ENCODE measurements around the gene SHOX.
"Not testable (repeated sequence)": the region's sequence is repeated elsewhere in the genome, so short reads cannot be mapped to it uniquely, and the experiment has no call there.

SHOX gene

GRCh38 chrX:622802-623201 lies 7.8 kb upstream of the SHOX start:
- not testable (repeated sequence) for DNase-seq

- no peak for DNase-seq
These were observed 7.4 kb upstream of the SHOX start for GRCh38 chrX:623268-623598.

GRCh38 chrX:623599-624315 lies 6.8 kb upstream of the SHOX start:
- no peak for DNase-seq

- DNase-seq = no peak
These were observed 5.4 kb upstream of the SHOX start for GRCh38 chrX:625137-625691.

DNA sequence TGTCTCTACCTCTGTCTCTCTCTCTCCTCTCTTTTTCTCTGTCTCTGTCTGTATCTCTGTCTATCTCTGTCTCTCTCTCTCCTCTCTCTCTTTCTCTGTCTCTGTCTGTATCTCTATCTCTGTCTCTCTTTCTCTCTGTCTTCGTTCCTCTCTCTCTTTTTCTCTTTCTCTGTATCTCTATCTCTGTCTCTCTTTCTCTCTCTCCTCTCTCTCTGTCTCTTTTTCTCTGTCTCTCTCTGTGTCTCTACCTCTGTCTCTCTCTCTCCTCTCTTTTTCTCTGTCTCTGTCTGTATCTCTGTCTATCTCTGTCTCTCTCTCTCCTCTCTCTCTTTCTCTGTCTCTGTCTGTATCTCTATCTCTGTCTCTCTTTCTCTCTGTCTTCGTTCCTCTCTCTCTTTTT lies 4.5 kb upstream of the SHOX start:
- not testable (repeated sequence) for DNase-seq

GRCh38 chrX:626745-627509 lies 3.7 kb upstream of the SHOX start:
- DNase-seq = no peak

DNA sequence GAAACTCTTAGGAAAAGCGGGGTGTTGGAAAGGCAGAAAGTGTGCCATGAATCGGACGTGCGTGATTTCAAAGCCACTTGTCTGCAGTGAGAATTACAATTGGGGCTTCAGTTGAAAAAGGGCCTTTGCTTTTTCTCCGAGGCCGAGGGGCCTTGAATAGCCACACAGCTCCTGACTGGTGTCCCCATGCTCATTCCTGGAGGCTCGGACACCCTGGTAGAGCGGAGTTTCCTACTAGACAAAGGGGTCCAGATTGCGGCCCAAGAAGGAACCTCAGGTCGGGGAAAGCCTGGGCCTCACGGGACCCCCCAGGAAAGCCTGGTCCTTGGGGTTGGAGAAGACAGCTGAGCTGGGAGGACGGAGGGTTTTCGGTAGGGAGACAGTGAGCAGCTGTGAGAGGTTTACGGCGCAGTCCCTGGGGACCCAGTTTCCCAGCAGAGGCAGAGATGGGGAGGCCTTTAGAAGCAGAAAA lies 3.0 kb upstream of the SHOX start:
- DNase-seq = no peak

DNA sequence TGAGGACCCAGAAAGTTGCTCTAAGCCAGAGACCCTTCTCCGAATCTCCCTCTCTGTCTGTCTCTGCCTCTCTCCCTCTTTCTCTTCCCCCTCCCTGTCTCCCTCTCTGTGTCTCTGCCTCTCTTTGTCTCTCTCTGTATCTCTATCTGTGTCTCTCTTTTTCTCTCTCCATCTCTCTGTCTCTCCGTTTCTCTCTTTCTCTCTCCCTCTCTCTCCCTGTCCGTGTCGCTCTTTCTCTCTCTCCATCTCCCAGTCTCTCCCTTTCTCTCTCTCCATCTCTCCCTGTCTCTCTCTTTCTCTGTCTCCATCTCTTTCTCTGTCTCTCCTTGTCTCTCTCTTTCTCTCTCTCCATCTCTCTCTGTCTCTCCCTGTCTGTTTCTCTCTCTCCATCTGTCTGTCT lies 2.6 kb upstream of the SHOX start:
- no peak for DNase-seq

GRCh38 chrX:629230-630006 lies 1.2 kb upstream of the SHOX start:
- no peak for DNase-seq

GRCh38 chrX:630007-630611 lies 482 bp upstream of the SHOX start:
- DNase-seq = no peak

- DNase-seq = no peak
These were observed 1.3 kb downstream of the SHOX start for GRCh38 chrX:631802-632365.

- DNase-seq = no peak
These were observed 1.9 kb downstream of the SHOX start for GRCh38 chrX:632366-633042.

- DNase-seq = no peak
These were observed 2.7 kb downstream of the SHOX start for GRCh38 chrX:633043-633984.

DNA sequence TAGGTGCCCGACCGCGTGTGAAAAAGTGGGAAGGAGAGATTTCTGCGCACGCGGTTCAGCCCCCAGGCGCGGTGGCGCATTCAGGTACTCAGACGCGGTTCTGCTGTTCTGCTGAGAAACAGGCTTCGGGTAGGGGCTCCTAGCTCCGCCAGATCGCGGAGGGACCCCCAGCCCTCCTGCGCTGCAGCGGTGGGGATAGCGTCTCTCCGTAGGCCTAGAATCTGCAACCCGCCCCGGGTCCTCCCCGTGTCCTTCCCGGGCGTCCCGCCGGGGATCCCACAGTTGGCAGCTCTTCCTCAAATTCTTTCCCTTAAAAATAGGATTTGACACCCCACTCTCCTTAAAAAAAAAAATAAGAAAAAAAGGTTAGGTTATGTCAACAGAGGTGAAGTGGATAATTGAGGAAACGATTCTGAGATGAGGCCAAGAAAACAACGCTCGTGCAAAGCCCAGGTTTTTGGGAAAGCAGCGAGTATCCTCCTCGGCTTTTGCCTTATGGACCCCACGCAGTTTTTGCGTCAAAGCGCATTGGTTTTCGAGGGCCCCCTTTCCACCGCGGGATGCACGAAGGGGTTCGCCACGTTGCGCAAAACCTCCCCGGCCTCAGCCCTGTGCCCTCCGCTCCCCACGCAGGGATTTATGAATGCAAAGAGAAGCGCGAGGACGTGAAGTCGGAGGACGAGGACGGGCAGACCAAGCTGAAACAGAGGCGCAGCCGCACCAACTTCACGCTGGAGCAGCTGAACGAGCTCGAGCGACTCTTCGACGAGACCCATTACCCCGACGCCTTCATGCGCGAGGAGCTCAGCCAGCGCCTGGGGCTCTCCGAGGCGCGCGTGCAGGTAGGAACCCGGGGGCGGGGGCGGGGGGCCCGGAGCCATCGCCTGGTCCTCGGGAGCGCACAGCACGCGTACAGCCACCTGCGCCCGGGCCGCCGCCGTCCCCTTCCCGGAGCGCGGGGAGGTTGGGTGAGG lies 3.7 kb downstream of the SHOX start:
- DNase-seq = no peak

GRCh38 chrX:635428-636090 lies 5.0 kb downstream of the SHOX start:
- no peak for DNase-seq

DNA sequence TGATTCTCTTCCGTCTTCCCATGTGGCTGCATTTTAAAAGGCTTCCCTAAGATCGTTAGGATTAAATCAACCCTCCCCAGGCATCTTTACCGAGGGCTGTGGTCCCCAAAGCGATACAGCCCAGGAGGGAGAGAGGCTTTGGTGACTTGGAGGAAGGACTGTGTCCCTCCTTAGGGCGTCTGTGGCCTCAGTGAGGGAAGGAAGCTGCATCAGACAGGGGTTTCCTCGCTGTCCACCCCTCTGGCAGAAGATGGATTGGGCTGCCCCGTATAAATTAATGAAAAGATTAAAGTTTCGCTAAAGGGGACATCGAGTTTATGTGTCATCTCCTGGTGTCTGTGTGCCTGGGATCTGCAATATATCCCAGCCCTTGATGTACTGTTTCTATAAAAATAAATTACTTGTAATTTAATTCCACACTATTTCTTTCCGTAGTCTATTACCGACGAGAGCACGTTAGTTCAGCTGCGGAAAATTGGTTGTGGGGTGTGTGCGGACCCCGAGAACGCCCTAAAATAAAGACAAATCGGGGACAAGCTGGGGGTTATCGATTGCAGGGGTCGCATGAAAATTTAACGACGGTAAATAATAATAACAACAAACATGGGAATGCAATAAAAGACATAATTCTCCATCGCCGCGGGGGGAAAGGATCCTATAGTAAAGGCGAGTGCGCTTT lies 6.5 kb downstream of the SHOX start:
- no peak for DNase-seq

DNA sequence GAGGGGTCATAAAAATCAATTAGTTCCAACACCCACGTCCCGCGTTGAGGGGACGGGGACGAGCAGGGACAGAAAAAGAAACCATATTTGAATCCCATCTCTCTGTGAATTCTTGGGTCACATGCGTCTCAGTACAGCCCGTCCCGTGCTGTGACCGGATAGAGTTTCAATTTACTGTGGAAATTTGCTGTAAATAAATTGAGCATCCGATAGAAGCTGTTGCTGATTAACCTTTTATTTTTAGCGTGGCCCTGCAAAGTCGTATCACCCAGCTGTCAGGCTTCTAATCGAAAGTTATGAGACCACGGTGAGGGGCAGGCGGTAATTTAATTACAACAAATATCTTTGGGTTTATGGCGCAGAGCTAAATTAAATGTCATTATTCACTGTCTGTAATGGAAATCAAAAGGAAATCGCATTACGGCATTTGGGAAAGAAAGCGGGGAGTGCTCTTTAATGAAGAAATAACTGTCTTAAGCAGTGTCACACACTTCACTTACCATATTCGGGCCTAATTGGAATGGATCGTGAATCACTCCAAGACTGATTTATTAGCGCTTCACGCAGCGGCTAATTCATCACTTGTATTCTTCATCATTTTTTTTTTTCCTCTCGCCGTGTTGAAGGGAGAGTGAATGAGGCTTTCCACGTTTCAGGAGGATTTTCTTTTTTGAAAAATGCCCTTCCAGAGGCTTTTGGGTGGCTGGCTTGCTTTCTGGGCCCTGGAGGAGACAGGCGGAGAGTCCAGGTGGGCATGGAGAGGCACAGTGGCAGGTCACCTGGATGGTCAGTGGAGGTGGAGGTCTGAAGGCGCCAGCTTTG lies 7.3 kb downstream of the SHOX start:
- DNase-seq = no peak
